Measurements from ENCODE around the gene C5orf47. TPM values are rescaled to one million over a fixed set of nuclear protein-coding genes. Genes with fewer than 3 reads are reported as not detected.

Gene C5orf47
- polyA plus RNA-seq, 1 donor (not counting 4 experiments of a cell fraction or from before 2014, with no cell fraction given) = 0.03 TPM

- no peak for FAIRE-seq
- no peak overlapping the region for H3K27ac ChIP-seq (ENCODE audit: control insufficient read depth, insufficient read depth, low read length)
- no peak for TF ChIP-seq CTCF (optimal IDR thresholded peaks at IDR 0.05 in 1 of 3, IDR thresholded peaks at IDR 0.05 in 1 of 3, conservative IDR thresholded peaks at IDR 0.05 in 1 of 3; ENCODE audit: extremely low read depth in 1 of 3, insufficient read depth in 2 of 3, low read length in 3 of 3)
- TF ChIP-seq EZH2 (IDR thresholded peaks at IDR 0.05; ENCODE audit: low read length) = no peak
- no peaks in the 10 kb centered on the region for H3K4me1 ChIP-seq (ENCODE audit: control insufficient read depth, extremely low read depth, insufficient read depth, low read length)
- H3K4me2 ChIP-seq (ENCODE audit: control insufficient read depth, extremely low read depth, insufficient read depth, low read depth, low read length) = no peak overlapping the region
- no peaks in the 10 kb centered on the region for H3K27me3 ChIP-seq (ENCODE audit: control insufficient read depth, extremely low read depth, insufficient read depth, low read length)
- dilution Hi-C loops (cut with MboI; ENCODE audit: extremely low pct_ligation_motif_present, low sequenced_read_pairs) = no loop called here
- no peak for DNase-seq (ENCODE audit: low read depth, low spot score)
- H3K79me2 ChIP-seq (ENCODE audit: control insufficient read depth, insufficient read depth, low read length) = no peaks in the 10 kb centered on the region
- no peak overlapping the region for H3K4me3 ChIP-seq (ENCODE audit: control insufficient read depth in 2 of 3, extremely low read depth in 1 of 3, insufficient read depth in 2 of 3, low read depth in 1 of 3, low read length in 3 of 3)
- no peak overlapping the region for H2AFZ ChIP-seq (ENCODE audit: control insufficient read depth, low read length)
- H3K9ac ChIP-seq (ENCODE audit: control insufficient read depth, extremely low read depth, insufficient read depth, low read length) = no peak overlapping the region
- no peaks in the 10 kb centered on the region for H3K36me3 ChIP-seq (ENCODE audit: control insufficient read depth in 2 of 2, extremely low read depth in 1 of 2, insufficient read depth in 2 of 2, low read length in 2 of 2)
- H4K20me1 ChIP-seq (ENCODE audit: control insufficient read depth, extremely low read depth, insufficient read depth, low read length) = no peaks in the 10 kb centered on the region
- H3K9me1 ChIP-seq (ENCODE audit: control insufficient read depth, extremely low read depth, insufficient read depth, low read length) = no peaks in the 10 kb centered on the region
- no peaks in the 10 kb centered on the region for H3K9me3 ChIP-seq (ENCODE audit: control insufficient read depth, low read depth, low read length)
Measured at GRCh38 chr5:174000076-174000475, 11.1 kb downstream of the C5orf47 start.

GRCh38 chr5:174003795-174004194, 14.8 kb downstream of the C5orf47 start:
- dilution Hi-C loops (cut with MboI; ENCODE audit: extremely low pct_ligation_motif_present, low sequenced_read_pairs) = no loop called here

More at GRCh38 chr5:174003795-174004194, 14.8 kb downstream of the C5orf47 start:
- no peaks in the 10 kb centered on the region for H3K4me1 ChIP-seq (ENCODE audit: control insufficient read depth, extremely low read depth, insufficient read depth, low read length)
- no peaks in the 10 kb centered on the region for H3K36me3 ChIP-seq (ENCODE audit: control insufficient read depth in 2 of 2, extremely low read depth in 1 of 2, insufficient read depth in 2 of 2, low read length in 2 of 2)
- no peaks in the 10 kb centered on the region for H4K20me1 ChIP-seq (ENCODE audit: control insufficient read depth, extremely low read depth, insufficient read depth, low read length)
- H3K4me2 ChIP-seq (ENCODE audit: control insufficient read depth, extremely low read depth, insufficient read depth, low read depth, low read length) = no peak overlapping the region
- H3K79me2 ChIP-seq (ENCODE audit: control insufficient read depth, insufficient read depth, low read length) = no peaks in the 10 kb centered on the region
- DNase-seq (ENCODE audit: low read depth, low spot score) = no peak
- no peak overlapping the region for H3K27ac ChIP-seq (ENCODE audit: control insufficient read depth, insufficient read depth, low read length)
- no peak for FAIRE-seq
- no peak overlapping the region for H3K4me3 ChIP-seq (ENCODE audit: control insufficient read depth in 2 of 3, extremely low read depth in 1 of 3, insufficient read depth in 2 of 3, low read depth in 1 of 3, low read length in 3 of 3)
- H3K9me3 ChIP-seq (ENCODE audit: control insufficient read depth, low read depth, low read length) = no peaks in the 10 kb centered on the region
- H3K9me1 ChIP-seq (ENCODE audit: control insufficient read depth, extremely low read depth, insufficient read depth, low read length) = no peaks in the 10 kb centered on the region
- no peaks in the 10 kb centered on the region for H3K27me3 ChIP-seq (ENCODE audit: control insufficient read depth, extremely low read depth, insufficient read depth, low read length)
- no peak overlapping the region for H2AFZ ChIP-seq (ENCODE audit: control insufficient read depth, low read length)
- H3K9ac ChIP-seq (ENCODE audit: control insufficient read depth, extremely low read depth, insufficient read depth, low read length) = no peak overlapping the region
- no peak for TF ChIP-seq EZH2 (IDR thresholded peaks at IDR 0.05; ENCODE audit: low read length)
- no peak for TF ChIP-seq CTCF (optimal IDR thresholded peaks at IDR 0.05 in 1 of 3, IDR thresholded peaks at IDR 0.05 in 1 of 3, conservative IDR thresholded peaks at IDR 0.05 in 1 of 3; ENCODE audit: extremely low read depth in 1 of 3, insufficient read depth in 2 of 3, low read length in 3 of 3)

All from keratinocyte (primary cell).